GM21723 (cell line): ENCODE measurements around the gene ISY1.
"Not testable (repeated sequence)": the region's sequence is repeated elsewhere in the genome, so short reads cannot be mapped to it uniquely, and the experiment has no call there.

Experiments used
- ATAC-seq: cut with Tn5 transposase; IDR thresholded peaks from one replicate; pipeline ENCODE4 v1.9.1; 2021; ENCODE audit warnings: mild to moderate bottlenecking, moderate library complexity; ENCODE audit not compliant: unreplicated experiment

The ISY1 gene

GRCh38 chr3:129173206-129173605 is 12.3 kb upstream of the ISY1 start:
- no peak for ATAC-seq

- no peak for ATAC-seq
Measured at GRCh38 chr3:129166579-129167332, 5.9 kb upstream of the ISY1 start.

- ATAC-seq, result not testable (repeated sequence)
Measured at GRCh38 chr3:129165594-129165993, 4.7 kb upstream of the ISY1 start.

GRCh38 chr3:129164500-129164899 is 3.6 kb upstream of the ISY1 start:
- ATAC-seq, result no peak

GRCh38 chr3:129162729-129163579 is 2.1 kb upstream of the ISY1 start:
- no peak for ATAC-seq

- peak; percentile 9 for ATAC-seq
Measured at GRCh38 chr3:129161860-129162271, 1.0 kb upstream of the ISY1 start.

GRCh38 chr3:129144786-129145185 is 16.1 kb downstream of the ISY1 start:
- no peak for ATAC-seq

- ATAC-seq, result not testable (repeated sequence)
Measured at GRCh38 chr3:129141011-129141410, 19.9 kb downstream of the ISY1 start.

GRCh38 chr3:129139911-129140310 is 21.0 kb downstream of the ISY1 start:
- no peak for ATAC-seq

GRCh38 chr3:129136275-129136674 is 24.6 kb downstream of the ISY1 start:
- ATAC-seq, result not testable (repeated sequence)

- ATAC-seq, result no peak
Measured at GRCh38 chr3:129132097-129132866, 28.6 kb downstream of the ISY1 start.

GRCh38 chr3:129131465-129132088 is 29.3 kb downstream of the ISY1 start:
- no peak for ATAC-seq

GRCh38 chr3:129130291-129130813 is 30.5 kb downstream of the ISY1 start:
- no peak for ATAC-seq

- no peak for ATAC-seq
Measured at GRCh38 chr3:129128357-129129155, 32.3 kb downstream of the ISY1 start.

- no peak for ATAC-seq
Measured at GRCh38 chr3:129126726-129127280, 34.1 kb downstream of the ISY1 start.

- no peak for ATAC-seq
Measured at GRCh38 chr3:129123314-129124060, 37.4 kb downstream of the ISY1 start.

- no peak for ATAC-seq
Measured at GRCh38 chr3:129122412-129123011, 38.4 kb downstream of the ISY1 start.

- ATAC-seq, result peak; percentile 40
Measured at GRCh38 chr3:129121792-129122411, 39.0 kb downstream of the ISY1 start, which contains the start of gene RAB43. TSS of gene RAB43 (minus strand) at chr3:129121804. CDS start at chr3:129121489, 315 bp downstream.
